IPS-18c (cell line): ENCODE results near the gene ZNF311.
"Not testable (repeated sequence)": the region's sequence is repeated elsewhere in the genome, so short reads cannot be mapped to it uniquely, and the experiment has no call there.

Source experiments
- H3K4me3 ChIP-seq: 2 replicates; pipeline ENCODE4 v1.7.0; 2013; ENCODE audit warnings: low read depth, mild to moderate bottlenecking, low read length, moderate library complexity; ENCODE audit not compliant: insufficient read depth
- H3K9me3 ChIP-seq: one replicate; pipeline ENCODE4 v1.6.1; 2013; ENCODE audit warnings: mild to moderate bottlenecking, low read length, moderate library complexity; ENCODE audit not compliant: control insufficient read depth, insufficient read depth

Gene ZNF311

DNA sequence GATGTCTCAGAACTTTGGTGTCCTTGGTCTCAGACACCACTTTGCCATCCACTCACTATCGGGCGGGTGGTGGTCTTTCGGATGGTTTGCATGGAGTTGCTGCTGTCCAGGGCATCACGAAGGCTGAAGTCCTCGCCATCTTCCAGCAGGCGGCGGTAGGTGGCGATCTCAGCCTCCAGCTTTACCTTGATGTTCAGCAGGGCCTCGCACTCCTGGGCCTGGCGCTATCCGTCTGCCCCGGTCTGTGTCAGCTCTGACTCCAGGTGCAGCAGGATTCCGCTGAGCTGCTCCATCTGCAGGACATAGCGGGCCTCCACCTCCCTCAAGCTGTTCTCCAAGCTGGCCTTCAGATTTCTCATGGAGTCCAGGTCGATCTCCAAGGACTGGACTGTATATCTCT is 36.0 kb downstream of the ZNF311 start:
- H3K4me3 ChIP-seq: no peak overlapping the region
- peaks cover 4% of the 10 kb centered on the region for H3K9me3 ChIP-seq

- Histone ChIP-seq H3K9me3 (peaks cover 4% of the 10 kb centered on the region), H3K4me3 (no peak overlapping the region)
Measured at GRCh38 chr6:28968476-28968875, 36.6 kb downstream of the ZNF311 start.

DNA sequence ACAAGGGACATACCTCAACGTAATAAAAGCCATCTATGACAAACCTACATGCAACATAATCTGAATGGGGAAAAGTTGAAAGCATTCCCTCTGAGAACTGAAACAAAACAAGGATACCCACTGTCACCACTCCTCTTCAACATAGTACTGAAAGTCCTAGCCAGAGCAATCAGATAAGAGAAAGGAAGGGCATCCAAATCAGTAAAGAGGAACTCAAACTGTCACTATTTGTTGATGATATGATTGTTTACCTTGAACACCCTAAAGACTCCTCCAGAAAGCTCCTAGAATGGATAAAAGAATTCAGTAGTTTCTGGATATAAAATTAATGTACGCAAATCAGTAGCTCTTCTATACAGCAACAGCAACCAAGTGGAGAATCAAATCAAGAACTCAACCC is 39.4 kb downstream of the ZNF311 start:
- Histone ChIP-seq H3K9me3 (peaks cover 4% of the 10 kb centered on the region), H3K4me3 (no peak overlapping the region)

DNA sequence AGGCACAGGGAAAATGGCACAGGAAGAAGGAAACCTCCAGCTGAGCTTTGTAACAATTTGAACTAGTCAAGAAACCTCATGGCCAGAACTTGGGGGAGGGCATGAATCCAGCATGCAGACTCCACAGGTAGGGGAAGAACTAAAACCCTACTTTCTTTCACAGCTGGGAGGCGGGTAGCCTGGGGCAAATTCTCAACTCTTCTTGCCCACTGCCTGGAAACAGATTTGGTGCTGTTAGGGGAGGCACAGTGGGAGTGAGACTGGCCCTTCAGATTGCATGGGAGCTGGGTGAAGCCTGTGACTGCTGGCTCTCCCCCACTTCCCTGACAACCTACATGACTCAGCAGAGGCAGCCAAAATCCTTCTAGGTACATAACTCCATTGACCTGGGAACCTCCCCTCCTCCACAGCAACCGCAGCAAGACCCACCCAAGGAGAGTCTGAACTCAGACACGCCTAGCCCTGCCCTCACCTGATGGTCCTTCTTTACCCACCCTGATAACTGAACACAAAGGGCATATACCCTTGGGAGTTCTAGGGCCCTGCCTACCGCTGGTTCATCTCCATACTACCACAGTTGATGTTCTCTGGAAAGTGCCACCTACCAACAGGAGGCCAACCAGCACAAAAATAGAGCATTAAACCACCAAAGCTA is 44.1 kb downstream of the ZNF311 start:
- H3K4me3 ChIP-seq: no peak overlapping the region

GRCh38 chr6:28958561-28959243 is 46.4 kb downstream of the ZNF311 start:
- not testable (repeated sequence) for H3K4me3 ChIP-seq, H3K9me3 ChIP-seq

More for the DNA sequence above, 44.1 kb downstream of the ZNF311 start:
- H3K9me3 ChIP-seq: no peaks in the 10 kb centered on the region

DNA sequence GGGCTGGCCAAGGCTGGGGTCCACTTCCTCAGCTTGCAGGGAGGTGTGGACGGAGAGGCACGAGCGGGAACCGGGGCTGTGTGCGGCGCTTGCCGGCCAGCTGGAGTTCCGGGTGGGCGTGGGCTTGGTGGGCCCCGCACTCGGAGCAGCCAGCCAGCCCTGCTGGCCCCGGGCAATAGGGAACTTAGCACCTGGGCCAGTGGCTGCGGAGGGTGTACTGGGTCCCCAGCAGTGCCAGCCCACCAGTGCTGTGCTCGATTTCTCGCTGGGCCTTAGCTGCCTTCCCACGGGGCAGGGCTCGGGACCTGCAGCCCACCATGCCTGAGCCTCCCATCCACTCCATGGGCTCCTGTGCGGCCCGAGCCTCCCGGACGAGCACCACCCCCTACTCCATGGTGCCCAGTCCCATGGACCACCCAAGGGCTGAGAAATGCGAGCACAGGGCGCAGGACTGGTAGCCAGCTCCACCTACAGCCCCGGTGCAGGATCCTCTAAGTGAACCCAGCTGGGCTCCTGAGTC is 47.3 kb downstream of the ZNF311 start:
- not testable (repeated sequence) for H3K9me3 ChIP-seq, H3K4me3 ChIP-seq

GRCh38 chr6:28956331-28956730 is 48.8 kb downstream of the ZNF311 start:
- no peak overlapping the region for H3K4me3 ChIP-seq
- no peaks in the 10 kb centered on the region for H3K9me3 ChIP-seq

GRCh38 chr6:28953585-28954258 is 51.4 kb downstream of the ZNF311 start:
- H3K9me3 ChIP-seq: no peaks in the 10 kb centered on the region
- H3K4me3 ChIP-seq: peak overlapping the region; percentile 56

DNA sequence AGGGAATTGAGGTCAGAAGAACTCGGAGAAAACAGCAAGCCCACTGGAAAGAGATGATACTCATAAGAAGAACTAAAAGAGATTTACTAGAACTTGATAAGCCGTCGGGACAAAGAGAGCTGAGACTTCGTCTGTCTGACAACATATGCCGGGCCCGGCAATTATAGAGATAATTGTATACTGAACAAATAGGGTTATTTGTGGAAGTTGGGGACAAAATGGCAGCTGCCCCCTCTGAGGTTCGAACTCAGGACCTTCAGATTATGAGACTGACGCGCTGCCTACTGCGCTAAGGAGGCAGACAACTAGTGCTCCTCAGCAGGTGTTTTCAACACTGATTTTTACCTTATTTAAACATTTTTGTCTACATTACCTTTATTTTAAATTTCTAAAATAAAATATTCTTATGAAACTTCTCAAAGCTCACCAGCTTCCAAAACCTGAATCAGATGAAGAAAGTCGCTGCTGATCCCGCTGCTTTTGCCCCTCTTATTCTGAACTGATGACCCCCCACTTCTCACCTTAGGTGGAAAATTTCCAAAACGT is 52.0 kb downstream of the ZNF311 start:
- peak overlapping the region; percentile 56 for H3K4me3 ChIP-seq
- H3K9me3 ChIP-seq: no peaks in the 10 kb centered on the region

DNA sequence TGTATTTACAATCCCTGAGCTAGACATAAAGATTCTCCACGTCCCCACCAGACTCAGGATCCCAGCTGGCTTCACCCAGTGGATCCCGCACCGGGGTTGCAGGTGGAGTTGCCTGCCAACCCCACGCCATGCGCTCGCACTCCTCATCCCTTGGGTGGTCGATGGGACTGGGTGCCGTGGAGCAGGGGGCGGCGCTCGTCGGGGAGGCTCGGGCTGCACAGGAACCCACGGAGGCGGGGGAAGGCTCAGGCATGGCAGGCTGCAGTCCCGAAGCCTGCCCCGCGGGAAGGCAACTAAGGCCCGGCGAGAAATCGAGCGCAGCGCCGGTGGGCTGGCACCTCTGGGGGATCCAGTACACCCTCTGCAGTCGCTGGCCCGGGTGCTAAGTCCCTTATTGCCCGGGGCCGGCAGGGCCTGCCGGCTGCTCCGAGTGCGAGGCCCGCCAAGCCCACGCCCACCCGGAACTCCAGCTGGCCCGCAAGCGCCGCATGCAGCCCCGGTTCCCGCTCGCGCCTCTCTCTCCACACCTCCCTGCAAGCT is 55.4 kb downstream of the ZNF311 start:
- not testable (repeated sequence) for H3K4me3 ChIP-seq, H3K9me3 ChIP-seq

DNA sequence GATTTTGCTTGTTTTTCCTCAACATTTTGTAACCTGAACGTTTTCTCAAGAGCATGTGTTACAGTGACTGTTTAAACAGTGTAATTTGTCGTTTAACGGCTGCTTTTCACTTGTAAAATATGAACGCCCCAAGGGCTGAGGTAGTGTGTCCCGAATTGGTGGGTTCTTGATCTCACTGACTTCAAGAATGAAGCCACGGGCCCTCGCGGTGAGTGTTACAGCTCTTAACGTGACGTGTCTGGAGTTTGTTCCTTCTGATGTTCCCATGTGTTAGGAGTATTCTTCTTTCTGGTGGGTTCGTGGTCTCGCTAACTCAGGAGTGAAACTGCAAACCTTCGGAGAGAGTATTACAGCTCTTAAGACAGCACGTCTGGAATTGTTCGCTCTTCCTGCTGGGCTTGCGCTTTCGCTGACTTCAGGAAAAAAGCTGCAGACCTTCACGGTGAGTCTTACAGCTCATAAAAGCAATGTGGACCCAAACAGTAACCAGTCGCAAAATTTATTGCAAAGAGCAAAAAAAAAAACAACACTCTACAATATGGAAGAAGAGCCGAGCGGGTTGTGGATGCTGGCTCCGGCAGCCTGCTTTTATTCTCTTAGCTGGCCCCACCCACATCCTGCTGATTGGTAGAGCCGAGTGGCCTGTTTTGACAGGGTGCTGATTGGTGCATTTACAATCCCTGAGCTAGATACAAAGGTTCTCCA is 56.2 kb downstream of the ZNF311 start:
- no peaks in the 10 kb centered on the region for H3K9me3 ChIP-seq
- H3K4me3 ChIP-seq: no peak overlapping the region

- no peak overlapping the region for H3K4me3 ChIP-seq
- H3K9me3 ChIP-seq: no peaks in the 10 kb centered on the region
Measured at GRCh38 chr6:28947831-28948270, 57.3 kb downstream of the ZNF311 start.

DNA sequence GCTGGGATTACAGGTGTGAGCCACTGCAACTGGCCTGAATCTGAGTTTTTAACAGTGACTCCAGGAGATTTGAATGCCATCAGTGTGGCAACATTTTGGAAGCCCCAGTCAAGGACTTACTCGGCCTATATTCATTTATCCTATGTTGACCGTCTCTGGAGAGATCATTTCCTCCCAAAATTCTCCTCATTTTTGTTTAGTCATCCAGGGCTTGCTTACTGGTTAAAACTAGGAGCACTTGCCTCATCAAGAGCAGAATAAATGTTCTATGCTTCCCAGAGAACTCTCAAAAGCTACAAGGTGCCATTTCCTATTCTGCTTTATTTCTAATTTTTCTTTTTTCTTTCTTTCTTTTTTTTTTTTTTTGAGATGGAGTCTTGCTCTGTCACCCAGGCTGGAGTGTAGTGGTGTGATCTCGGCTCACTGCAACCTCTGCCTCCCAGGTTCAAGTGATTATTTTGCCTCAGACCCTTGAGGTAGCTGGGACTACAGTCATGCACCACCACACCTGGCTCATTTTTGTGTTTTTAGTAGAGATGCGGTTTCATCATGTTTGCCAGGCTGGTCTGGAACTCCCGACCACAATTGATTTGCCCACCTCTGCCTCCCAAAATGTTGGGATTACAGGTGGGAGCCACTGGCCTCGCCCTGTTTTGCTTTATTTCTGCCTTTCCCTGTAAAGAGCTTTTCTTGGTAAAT is 57.9 kb downstream of the ZNF311 start:
- Histone ChIP-seq H3K9me3 (no peaks in the 10 kb centered on the region), H3K4me3 (no peak overlapping the region)

DNA sequence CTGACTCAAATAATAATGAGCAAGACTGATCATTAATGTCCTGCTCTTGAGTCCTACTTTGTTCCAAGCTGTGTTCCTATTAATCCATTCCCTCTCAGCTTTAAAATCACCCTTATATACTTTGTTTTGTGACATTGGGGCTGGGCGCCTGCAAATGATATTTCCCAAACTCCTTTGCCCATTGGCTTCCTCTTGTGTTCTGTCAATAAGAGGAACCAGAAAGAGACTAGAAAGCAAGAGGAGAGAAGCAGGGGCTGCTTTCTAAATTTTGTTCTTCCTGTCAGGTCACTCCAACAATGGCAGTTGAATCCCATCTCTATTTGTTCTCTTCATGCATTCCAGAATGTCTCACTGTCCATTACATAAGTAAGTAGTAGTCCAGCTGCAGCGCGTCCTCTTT is 59.8 kb downstream of the ZNF311 start:
- Histone ChIP-seq H3K9me3 (no peaks in the 10 kb centered on the region), H3K4me3 (no peak overlapping the region)
